ENCODE results near the gene MICU1. TPM values are rescaled to one million over a fixed set of nuclear protein-coding genes. Genes with fewer than 3 reads are reported as not detected.
"Not testable (repeated sequence)": the region's sequence is repeated elsewhere in the genome, so short reads cannot be mapped to it uniquely, and the experiment has no call there.

Gene MICU1
- total RNA-seq, 1 donor from 2014 or later: 48.8 TPM

DNA sequence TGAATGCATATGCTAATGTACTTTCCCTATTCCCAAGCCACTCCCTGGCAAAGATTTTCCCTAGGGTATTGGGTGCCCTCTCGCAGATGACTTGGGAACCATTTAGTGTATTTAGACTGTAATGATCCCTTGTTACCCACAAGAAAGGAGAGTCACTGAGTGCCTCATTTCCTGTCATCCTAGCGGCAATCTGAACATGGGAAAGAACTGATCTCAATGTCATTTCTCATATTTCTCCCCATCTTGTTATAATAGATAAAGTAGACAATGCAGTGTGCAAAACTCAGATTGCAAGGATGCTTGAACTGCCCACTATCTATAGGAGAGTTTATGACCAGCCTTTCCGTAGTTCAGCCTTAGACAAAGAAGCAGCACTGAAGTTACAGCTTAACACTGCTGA lies 123.3 kb downstream of the MICU1 start:
- no peak for DNase-seq

DNA sequence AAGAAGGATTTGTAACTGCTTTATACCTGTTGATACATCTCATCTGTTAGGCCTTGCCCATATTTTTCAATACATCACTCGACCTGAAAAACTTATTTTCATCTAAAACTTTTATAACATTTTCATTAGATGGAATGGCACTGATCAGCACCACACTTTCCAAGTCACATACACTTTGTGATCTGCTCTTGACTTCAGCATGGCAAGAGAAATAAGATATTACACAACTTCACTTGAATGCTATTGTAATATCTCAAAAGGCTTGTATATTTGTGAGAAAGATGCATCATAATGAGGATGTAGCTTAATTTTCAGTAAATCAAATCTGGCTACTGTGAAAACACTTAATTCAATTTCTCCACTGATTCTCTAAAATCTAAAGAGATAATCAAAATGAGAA lies 126.2 kb downstream of the MICU1 start:
- no peak for DNase-seq

DNA sequence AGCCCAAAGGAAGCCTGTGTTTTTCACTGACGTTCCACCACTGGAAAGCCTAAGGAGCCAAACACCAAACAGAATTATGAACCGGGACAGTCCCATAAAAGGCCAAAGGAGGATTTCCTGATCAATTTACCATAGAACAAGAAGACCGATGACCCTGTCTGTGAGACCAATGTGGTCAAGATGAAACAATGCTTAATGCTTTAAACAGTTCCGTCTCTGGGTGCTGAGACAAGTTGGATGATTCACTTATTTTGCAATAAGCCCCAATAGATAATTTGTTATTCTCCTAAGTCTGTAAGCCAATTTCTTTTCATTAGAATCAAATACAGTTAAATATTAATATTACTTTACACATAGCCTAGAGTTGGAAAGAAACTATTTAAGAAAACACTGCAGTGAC lies 134.9 kb downstream of the MICU1 start:
- DNase-seq: no peak

DNA sequence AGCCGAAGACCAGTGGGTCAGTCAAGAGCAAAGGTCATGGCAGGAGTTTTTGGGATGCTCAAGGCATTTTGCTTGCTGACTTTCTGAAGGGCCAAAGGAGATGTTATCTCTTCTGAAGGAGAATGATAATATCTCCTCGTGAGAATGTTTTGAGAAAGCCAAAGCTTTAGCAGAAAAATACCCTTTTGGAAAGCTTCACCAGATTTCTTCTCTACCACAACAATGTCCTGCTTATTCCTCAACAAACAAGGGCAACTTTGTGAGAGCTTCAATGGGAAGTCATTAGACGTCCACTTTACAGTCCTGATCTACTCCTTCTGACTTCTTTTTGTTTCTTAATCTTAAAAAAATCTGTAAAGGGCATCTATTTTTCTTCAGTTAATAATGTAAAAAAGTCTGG lies 138.4 kb downstream of the MICU1 start:
- no peak for DNase-seq

DNA sequence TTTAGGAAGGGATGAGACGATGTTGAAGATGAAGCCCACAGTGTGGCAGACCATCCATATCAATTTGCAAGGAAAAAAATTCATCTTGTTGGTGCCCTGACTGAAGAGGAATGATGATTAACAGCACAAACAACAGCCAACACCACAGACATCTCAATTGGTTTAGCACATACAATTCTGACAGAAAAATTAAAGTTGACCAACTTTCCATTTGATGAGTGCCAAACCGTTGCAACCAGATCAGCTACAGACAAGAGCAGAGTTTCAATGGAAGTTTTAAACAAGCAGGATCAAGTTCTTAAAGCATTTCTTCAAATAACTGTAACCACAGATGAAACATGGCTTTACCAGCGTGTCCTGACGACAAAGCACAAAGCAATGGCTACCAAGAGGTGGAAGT lies 138.8 kb downstream of the MICU1 start:
- DNase-seq: no peak

DNA sequence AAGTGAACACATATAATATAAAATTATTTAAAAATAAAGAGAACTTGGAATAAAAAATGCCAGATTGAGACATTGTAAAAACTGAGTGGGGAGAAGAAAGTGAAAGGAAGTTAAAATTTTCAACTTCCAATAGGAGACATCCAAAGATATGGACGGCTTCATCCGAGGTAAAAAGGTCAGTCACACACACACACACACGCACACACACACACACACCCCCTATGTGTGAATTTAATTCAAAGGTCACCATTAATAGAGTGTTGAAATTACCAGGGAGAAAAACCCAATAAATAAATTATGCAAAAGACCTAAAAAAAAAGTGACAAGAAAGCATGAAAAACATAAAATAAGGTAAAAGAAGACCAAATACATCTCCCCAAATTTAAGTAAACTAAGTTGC lies 140.2 kb downstream of the MICU1 start:
- DNase-seq: no peak

DNA sequence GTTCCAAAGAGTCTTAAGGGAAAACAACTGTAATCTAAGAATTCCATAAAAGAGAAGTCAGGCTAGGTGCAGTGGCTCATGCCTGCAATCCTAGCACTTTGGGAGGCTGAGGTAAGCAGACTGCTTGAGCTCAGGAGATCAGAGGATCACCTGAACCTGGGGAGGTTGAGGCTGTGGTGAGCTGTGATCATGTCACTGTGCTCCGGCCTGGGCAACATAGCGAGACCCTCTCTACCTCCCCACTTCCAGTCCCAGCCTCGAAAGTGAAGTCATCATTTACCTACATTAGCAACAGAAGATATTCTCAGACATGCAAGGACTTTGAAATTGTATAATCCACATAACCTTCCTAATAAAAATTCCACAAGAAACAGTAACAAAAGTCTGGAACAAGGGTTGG lies 141.4 kb downstream of the MICU1 start:
- no peak for DNase-seq

DNA sequence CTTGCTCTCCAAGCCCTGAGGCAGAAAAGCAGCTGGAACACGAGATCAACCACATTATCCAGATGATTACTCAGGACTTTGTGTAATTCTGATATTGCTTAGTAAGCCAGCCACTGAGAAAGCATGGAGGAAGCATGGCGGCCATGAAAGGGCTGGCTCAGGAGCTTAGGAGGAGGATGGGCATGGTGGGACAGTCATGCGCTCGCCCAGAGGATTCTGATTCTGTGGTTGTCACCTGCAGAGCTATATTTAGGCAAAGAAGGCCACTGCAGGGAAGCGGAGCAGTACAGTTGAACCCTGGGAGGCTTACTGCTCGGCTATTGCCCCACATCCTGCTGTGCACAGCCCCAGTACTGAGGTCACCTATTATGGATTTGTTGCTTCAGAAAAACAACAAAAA lies 142.4 kb downstream of the MICU1 start:
- no peak for DNase-seq

DNA sequence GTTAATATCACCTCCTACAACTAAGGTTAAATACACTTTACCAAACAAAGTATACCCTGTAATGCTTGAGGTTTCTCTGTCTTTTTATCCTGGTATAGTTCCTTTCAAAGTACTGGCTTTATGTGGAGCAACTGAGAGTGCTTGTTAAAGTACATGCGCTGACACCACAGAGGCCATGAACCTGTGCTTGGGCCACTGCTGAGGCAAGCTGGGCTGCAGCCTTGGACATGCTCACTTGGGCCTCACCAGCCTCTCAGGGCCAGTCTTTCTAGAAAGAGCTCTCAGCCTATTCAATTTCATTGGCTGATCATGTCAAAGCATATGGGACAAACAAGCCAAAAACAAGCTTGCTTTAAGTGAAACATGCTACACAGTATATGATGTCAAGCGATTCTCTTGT lies 145.0 kb downstream of the MICU1 start:
- DNase-seq: no peak

DNA sequence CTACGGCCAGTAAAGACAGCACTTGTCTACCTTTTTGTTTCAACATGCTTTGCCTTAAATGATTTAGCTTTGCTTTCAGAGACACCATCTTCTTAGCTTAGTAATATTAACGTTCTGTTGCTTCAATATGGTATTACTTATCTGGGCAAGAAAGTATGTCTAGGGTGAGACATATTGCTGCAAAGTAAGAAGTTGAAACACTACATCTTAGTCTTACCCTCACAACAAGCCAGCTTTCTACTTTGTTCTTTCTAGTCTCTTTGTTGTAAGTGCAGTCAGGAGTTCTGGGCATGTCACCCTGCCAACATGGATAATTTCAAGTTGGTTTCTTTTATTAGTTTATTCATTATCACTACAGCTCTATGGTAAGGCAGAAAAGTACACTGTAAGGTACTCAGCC lies 148.4 kb downstream of the MICU1 start:
- DNase-seq: no peak

DNA sequence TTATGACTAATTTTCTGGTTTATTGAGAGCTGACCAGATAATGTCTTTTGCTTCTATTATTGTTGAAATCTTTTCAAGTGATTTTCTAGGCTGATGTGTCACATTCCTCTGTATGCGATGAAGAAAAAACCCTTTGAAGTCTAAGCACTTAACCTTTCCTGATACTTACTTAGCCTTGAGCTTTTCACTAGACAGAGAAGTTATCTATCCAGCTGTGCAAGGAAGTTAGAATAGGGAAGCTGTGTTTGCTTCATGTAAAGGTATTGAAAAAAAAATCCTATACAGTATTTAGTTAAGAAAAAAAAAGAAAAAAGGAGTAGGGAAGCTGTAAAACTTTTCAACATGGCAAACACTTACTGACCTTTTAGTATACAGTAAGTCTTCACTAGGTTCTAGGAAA lies 153.6 kb downstream of the MICU1 start:
- no peak for DNase-seq

DNA sequence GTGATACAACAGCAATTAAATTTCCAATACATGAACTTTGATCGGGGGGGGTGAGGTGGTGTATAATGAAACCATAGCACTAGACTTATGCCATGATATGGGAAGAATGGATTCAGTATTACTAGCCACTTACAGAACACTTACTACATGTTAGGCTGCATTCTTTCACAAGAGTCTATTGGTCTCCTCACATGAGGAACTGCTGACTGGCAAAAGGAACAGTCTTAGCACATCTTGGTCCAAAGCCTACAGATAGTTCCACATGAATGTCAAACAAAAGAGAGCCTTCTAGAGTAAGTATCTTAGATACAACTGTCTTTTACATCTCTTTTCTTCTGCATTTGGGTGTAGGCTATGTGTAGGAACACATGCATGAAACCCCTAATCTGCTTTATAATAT lies 155.2 kb downstream of the MICU1 start:
- DNase-seq: no peak

DNA sequence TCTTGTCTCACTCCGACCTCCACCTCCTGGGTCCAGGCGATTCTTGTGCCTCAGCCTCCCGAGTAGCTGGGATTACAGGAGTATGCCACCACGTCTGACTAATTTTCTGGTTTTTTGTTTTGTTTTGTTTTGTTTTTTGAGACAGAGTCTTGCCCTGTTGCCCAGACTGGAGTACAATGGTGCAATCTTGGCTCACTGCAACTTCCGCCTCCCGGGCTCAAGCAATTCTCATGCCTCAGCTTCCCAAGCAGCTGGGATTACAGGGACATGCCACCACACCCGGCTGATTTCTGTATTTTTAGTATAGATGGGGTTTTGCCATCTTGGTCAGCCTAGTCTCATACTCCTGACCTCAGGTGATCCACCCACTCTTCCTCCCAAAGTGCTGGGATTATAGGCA lies 158.8 kb downstream of the MICU1 start:
- DNase-seq: not testable (repeated sequence)

DNA sequence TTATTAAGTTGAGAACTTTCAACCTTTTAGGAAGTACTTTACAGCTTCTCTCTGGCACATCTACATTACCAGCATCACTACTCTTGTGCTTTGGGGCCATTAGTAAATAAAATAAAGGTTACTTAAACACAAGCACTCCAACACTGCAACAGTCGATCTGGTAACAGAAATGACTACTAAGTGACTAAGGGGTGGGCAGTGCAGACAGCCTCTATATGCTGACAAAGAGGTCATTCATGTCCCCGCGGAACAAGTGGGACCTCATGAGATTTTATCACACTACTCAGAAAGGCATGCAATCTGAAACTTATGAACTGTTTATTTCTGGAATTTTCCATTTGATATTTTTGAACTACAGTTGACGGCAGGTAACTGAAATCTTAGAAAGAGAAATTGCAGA lies 159.9 kb downstream of the MICU1 start:
- DNase-seq: no peak

DNA sequence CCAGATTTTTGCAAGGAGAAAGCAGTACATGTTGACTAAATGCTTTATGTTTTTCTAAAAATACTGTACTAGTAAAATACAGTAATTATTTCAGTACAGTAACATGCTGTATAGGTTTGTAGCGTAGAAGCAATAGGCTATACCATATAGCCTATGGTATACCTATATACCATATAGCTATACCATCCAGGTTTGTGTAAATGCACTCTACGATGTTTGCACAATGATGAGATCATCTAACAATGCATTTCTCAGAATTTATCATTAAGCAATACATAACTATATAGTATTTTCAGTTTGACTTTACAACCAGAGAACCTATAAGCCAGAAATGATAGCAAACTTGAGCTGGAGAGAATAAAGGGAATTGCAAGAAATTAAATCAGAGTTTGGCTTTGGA lies 161.4 kb downstream of the MICU1 start:
- no peak for DNase-seq

DNA sequence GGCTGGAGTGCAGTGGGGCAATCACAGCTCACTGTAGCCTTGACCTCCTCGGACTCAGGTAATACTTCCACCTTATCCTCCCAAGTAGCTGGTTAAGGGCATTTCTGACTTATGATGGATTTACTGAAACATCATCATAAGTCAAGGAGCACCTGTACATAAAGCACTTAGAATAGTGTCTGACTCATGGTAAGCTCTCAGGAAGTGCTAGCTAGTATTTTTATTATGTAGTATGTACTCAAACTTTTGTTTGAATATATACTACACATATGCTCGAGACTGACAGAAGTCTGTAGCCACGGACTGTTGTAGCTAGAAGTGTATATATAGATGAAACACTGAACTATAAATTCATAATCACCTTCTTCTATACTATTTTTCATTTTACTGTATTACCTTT lies 163.6 kb downstream of the MICU1 start:
- DNase-seq: peak; percentile 10

DNA sequence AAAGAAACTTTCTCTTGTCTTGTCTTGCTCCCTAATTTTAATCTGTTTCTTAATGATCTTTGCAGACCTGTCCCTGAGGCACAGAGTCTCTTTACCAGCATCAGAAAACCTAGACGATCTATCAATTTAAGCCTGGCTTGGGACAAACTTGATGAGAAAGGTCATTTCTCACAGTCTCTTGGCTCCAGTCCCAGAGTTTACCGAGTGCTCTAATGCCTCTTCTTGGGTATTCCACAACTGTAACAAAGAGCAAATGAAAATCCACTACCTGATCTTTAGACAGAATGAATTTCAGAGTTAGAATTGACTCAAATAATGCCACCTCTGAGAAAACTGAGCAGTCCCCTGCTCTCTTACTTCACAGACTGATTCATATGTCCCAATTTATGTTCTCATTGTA lies 164.8 kb downstream of the MICU1 start:
- DNase-seq: no peak

DNA sequence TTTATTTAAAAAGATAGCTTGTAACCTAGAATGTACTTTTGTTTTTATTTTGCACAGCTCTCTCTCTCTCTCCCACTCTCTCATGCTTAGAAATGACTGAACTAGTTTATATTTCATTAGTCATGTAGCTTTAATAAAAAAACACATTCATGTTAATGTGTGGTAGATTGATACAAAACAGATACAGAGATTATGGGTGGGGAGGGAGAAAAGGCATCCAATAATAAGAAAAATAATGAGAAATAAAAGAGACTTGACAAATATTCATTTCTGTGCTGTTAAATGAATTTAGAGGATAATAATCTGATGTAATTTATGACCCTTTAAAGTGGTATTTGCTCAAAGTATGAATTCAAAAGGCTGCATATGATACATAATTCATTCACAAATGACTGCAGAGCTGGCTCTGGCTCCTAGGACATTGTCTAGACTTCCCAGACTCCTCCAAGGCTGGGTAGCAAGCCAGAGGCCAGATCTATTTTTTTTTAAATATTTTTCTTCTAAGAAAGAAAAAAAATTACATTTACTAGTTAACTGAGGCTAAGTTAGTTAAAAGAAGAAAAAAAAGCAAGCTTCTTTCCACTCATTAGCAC lies 165.5 kb downstream of the MICU1 start:
- no peak for DNase-seq

DNA sequence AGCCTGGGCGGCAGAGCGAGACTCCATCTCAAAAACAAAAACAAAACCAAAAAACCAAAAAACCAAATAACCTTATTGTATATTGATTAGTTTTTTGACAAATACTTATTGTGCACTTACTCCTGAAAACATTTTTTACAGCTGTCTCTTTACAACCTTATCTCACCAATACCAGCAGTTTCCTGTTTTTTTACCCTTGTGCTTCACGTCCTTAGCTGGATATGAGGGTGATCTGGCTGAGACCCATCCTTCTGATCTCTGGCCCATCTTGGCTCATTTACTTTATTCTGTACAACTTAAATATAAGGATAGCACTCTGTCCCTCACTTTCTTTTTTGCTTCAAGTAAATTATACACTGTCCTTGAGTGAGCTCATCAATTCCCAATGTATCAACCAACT lies 166.6 kb downstream of the MICU1 start:
- peak; percentile 24 for DNase-seq

DNA sequence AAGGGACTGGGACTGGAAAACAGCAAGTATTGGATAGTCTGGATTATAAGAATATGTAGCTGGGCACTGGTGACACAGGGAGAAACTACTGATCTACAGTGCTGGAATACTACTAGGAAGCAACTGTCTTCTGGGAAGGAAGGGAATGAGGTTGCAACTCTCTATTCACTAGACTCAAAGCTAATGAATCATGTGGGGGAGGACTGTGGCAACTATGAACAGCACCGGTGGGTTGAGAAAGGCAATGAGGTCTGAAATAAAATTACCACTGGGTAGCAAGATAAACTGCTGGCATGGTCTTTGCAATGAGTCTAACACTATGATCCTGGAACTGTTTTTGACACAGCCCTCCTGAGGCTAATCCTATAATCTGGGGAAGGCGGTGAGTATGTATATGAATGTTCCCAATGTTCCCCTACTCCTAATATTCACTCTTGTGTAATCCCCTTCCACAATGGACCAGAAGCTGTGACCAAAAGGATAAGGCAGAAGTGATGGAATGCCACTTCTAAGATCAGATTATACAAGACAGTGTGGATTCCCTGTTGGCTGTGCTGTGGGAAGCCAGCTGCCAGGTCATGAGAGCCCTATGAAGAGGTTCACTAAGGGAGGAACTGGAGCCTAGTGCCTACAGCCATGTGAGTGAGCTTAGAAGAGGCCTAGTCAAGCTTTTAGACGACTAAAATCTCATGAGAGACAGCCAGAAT lies 169.8 kb downstream of the MICU1 start:
- DNase-seq: no peak

DNA sequence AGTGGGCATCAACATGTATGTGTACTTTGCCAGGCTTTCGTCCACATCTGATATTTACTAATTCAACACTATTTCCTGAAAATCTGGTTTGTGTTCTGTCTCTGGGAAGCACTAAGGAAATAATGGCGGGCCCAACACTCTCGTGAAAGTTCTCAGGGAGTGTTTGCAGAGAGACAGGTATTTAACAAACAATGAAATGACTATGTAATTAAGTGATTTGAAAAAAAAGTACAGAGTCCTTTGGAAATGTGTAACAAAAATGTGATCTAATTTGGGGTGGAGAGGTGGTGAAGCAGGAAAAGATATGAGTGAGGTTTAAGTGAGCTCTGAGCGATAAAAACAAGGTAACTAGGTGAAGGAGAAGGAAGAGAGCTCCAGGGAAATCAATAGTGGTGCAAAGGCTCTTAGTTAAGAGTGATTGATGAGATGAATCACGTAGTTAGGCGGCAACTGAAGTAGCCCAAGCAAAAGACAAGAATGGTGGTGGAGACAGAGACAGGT lies 175.9 kb downstream of the MICU1 start:
- DNase-seq: no peak

DNA sequence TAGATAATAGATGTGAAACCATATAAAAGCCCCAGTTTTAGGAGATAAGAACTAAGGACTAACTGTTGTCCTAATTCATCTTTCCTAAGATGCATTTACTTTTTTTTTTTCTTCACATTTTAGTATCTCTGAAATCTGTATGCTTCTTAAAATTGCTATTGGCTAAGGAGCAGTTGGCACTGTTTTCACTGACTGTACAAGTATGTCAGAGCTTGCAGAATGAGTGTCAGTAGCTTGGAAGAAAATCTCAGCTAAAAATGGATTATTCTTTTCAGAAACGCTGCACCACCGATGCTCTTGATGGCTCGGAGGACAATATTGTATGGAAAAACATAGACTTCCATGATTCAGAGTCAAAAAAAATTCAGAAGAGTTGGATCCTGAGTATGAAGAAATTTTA lies 180.0 kb downstream of the MICU1 start:
- no peak for DNase-seq

DNA sequence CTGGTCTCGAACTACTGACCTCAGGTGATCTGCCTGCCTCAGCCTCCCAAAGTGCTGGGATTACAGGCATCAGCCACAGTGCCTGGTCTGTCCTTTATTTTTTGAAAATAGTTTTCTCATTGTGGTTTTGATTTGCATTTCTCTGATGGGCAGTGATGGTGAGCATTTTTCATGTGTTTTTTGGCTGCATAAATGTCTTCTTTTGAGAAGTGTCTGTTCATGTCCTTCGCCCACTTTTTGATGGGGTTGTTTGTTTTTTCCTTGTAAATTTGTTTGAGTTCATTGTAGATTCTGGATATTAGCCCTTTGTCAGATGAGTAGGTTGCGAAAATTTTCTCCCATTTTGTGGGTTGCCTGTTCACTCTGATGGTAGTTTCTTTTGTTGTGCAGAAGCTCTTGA lies 182.9 kb downstream of the MICU1 start:
- not testable (repeated sequence) for DNase-seq

DNA sequence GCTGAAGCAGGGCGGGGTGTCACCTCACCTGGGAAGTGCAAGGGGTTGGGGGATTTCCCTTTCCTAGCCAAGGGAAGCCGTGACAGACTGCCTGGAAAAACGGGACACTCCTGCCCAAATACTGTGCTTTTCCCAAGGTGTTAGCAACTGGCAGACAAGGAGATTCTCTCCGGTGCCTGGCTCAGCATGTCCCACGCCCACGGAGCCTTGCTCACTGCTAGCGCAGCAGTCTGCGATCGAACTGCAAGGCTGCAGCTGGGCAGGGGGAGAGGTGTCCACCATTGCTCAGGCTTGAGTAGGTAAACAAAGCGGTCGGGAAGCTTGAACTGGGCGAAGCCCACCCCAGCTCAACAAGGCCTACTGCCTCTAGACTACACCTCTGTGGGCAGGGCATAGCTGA lies 190.3 kb downstream of the MICU1 start:
- DNase-seq: no peak

DNA sequence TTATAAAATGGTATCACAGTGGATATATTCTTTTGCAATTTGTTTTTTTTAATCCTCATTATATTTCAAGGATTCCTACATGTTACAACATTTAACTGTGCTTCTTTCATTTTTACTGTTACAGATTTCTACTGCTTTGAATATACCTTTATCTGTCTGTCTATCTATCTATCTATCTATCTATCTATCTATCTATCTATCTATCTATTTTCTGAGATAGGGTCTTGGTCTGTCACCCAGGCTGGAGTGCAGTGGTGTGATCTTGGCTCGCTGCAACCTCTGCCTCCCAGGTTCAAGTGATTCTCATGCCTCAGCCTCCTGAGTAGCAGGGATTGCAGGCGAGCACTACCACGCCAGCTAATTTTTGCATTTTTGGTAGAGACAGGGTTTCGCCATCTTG lies 194.9 kb downstream of the MICU1 start:
- DNase-seq: not testable (repeated sequence)
